HG02884 (cell line): Measurements from ENCODE around the gene HNRNPR.
"Not testable (repeated sequence)": the region's sequence is repeated elsewhere in the genome, so short reads cannot be mapped to it uniquely, and the experiment has no call there.

ENCODE experiments used
- ATAC-seq: cut with Tn5 transposase; IDR thresholded peaks from one replicate; pipeline ENCODE4 v1.9.1; 2021; ENCODE audit warnings: mild to moderate bottlenecking, moderate library complexity; ENCODE audit not compliant: unreplicated experiment

The HNRNPR gene

DNA sequence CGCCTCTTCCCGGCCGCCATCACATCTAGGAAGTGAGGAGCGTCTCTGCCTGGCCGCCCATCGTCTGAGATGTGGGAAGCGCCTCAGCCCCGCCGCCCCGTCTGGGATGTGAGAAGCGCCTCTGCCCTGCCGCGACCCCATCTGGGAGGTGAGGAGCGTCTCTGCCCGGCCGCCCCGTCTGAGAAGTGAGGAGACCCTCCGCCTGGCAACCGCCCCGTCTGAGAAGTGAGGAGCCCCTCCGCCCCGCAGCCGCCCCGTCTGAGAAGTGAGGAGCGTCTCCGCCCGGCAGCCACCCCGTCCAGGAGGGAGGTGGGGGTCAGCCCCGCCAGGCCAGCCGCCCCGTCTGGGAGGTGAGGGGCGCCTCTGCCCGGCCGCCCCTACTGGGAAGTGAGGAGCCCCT lies 86.7 kb downstream of the HNRNPR start:
- ATAC-seq, result not testable (repeated sequence)
